Right cardiac atrium (tissue), 5 donors: ENCODE data around the gene SEC11A. TPM values are rescaled to one million over a fixed set of nuclear protein-coding genes. Genes with fewer than 3 reads are reported as not detected.

Experiments
- ATAC-seq, 2 donors: fragments of 200-7000 bp; cut with Tn5 transposase; one replicate each; pipeline versions ENCODE4 v1.8.0 to v1.9.1; 2020; ENCODE audit warnings: moderate library complexity in 2 of 2, mild to moderate bottlenecking in 1 of 2
- DNase-seq, 3 donors: peaks; one replicate each; pipeline ENCODE4 v3.0.0-alpha.2; 2020
- H3K27ac ChIP-seq: one replicate; pipeline ENCODE4 v1.5.1; 2013; ENCODE audit warnings: mild to moderate bottlenecking, low read length, control low read depth, moderate library complexity
- H3K27me3 ChIP-seq: one replicate; pipeline ENCODE4 v1.6.1; 2013; ENCODE audit not compliant: control insufficient read depth, insufficient read depth
- H3K4me1 ChIP-seq: one replicate; pipeline ENCODE4 v1.6.1; 2013; ENCODE audit warnings: low read length; ENCODE audit not compliant: control insufficient read depth, insufficient read depth
- H3K4me3 ChIP-seq: one replicate; pipeline ENCODE4 v1.5.1; 2013; ENCODE audit warnings: low read length, control low read depth
- H3K9me3 ChIP-seq: one replicate; pipeline ENCODE4 v1.6.1; 2013; ENCODE audit warnings: low read length; ENCODE audit not compliant: control insufficient read depth
- WGBS: extraction: QIAGEN DNeasy Blood & Tissue Kit; methylation state at CpG from one replicate; pipeline ENCODE4 v1.1.7; 2013; 5-methylcytosine and 5-hydroxymethylcytosine counted together
- intact Hi-C, 4 donors: fragments of 100-400 bp; cut with DNase I; formaldehyde crosslinking; loops; one replicate each; pipeline versions ENCODE4 v1.11.0 to v1.14.0; 2022 to 2023
- polyA plus RNA-seq: library from polyadenylated mRNA; stranded (reverse); fragments of 200-250 nt; gene quantifications from one replicate; pipeline ENCODE4 v1.2.3, GENCODE V29; 2013
- total RNA-seq, 4 donors: library from RNA; stranded (reverse); fragmentation: NEBNext Ultra II Directional; extraction: Animal tissue kit (Norgen Biotek cat#: 25700); gene quantifications; one replicate each; pipeline ENCODE4 v1.2.1, GENCODE V29; 2021
- donor health status: healthy with polysubstance abuse.
- donor health status: DM: no; HTN: yes; CAD: no.
- donor health status: DM: no; HTN: no; CAD: no.
- donor health status: DM: no; HTN: yes; CAD: no; lungs with severe emphysema.
- donor health status: DM: yes; HTN: yes; CAD: no.

Gene SEC11A
- total and polyA plus RNA-seq, 5 donors: 86.2 to 92.2 (median 88.3) TPM

DNA sequence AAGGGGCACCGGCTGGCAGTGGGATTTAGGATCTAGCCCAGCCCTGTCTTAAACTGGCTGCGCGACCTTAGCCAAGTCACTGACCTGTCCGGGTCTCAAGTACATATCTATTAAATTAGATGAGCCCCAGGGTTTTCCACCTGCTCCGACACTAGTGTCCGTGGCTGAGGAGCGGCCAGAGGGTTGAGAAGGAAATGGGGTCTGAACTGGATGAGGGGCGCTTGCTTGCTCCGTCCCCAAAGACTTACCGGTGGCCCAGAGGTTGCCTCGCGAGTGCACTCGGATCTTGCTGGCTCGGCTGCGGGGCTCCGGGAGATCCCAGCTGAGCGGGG is 58.2 kb downstream of the SEC11A start:
- 19% methylated on average over 17 of the region's 17 CpGs for WGBS
- ATAC-seq (no peak), DNase-seq (no peak)
- H3K27ac ChIP-seq: no peak overlapping the region
- intact Hi-C loops: loop anchor here in 3 of 4 donors (10.0 kb wide), 5 partner anchors 53 to 267 kb away; partner anchors contain the start of genes ALPK3 (in 1 of the 3), ZNF592 (in 1 of the 3) and ZSCAN2 (in 1 of the 3)
- peak overlapping the region; percentile 65 for H3K4me3 ChIP-seq
- no peaks in the 10 kb centered on the region for H3K9me3 ChIP-seq
- peaks cover 15% of the 10 kb centered on the region for H3K4me1 ChIP-seq
- H3K27me3 ChIP-seq: no peaks in the 10 kb centered on the region

DNA sequence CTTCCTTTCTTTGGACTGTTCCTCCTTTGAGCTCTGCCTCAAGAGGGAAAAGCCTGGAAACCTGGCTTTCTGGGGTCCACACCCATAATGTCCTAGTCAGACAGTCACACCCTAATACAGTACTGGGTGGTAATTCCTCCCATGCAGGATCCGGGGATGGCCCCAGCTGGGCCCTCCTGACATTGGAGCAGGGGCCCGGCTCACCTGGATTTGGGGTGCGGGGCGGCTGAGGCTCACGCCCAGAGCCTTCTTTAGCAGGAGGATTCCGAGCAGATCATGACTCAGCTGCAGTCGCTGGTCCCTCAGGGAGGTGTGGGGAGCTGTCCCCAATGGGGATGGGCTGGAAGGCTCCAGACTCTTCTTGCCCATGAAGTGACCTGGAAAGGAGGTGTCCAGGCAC is 59.0 kb downstream of the SEC11A start:
- 92% methylated on average over 7 of the region's 7 CpGs for WGBS
- no peak overlapping the region for H3K27ac ChIP-seq
- H3K27me3 ChIP-seq: no peaks in the 10 kb centered on the region
- peak in 1 of 3 donors; percentile 42 for DNase-seq
- no peaks in the 10 kb centered on the region for H3K9me3 ChIP-seq
- intact Hi-C loops: loop anchor here in 3 of 4 donors (10.0 kb wide), 5 partner anchors 52 to 268 kb away; partner anchors contain the start of genes ALPK3 (in 1 of the 3), ZNF592 (in 1 of the 3) and ZSCAN2 (in 1 of the 3)
- no peak for ATAC-seq
- peaks cover 15% of the 10 kb centered on the region for H3K4me1 ChIP-seq
- H3K4me3 ChIP-seq: no peak overlapping the region

DNA sequence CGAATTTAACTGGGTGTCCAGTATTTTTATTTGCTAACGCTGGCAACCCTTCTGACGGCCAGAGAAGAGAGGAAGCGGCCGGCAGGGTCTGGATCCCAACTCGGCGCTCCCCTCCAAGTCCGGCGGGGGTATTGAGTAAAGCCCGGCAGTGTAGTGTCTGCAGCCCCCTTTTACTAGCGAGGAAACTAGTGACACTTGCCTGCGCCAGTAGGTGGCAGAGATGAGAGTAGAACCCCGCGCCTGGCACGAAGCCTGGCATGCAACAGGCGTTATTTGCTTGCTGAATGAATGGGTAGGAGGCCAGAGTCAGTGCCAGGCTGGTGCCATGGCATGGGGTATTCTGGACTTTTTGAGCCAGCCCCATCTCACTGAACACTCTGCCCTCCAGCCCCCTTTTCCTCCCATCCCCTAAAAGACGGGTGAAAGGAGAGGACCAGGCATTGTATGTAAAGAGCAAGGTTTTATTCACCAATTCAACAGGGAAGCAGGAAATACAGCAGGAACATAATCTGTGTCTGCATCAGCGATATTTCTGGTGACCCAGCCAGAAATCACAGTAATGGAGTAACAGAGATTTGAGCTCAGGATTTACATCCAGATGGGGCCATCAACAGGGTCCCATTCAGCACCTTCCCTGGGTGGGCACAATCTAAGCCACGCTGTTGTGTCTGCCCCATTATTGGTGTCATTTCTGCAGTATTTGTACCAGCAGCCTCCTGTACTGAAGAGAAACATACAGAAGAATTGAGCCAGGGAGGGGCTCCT is 61.1 kb downstream of the SEC11A start:
- WGBS: 6% methylated on average over 19 of the region's 19 CpGs
- peaks cover 15% of the 10 kb centered on the region for H3K4me1 ChIP-seq

DNA sequence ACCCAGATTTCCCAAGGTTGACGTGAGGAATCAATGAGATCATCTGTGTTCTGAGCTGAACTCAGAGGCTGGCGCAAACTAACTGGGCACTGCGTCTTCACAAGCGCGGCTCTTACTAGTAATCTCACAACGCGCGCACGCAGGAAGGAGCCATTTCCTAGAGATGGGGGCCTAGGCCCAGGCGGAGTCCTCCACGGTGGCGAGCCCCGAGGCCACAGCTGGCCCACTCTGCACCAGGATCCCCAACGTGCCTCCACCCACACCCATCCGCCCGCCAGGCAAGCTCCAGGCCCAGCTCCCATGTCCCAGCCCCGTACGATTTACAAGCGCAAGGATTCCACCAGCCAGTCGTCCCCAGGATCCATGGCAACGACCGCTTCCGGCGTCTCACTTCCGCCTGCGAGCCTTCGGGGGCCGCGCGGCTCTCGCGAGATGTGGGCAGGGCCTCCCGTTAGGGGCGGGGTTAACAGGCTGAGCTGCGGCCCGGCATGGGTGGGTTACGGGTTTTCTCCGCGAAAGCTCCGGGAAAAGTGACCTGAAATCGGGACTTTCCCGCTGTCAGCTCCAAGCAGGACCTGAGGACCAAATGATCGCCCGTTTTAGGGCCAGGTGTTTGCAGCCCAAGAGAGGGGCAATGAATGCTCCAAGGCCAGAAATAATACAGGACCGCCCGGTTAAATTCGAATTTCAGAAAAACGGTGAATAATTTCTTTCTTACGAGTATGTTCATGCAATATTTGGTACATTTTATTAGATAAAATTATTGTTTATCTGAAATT is 61.8 kb downstream of the SEC11A start, which contains the start of gene WDR73:
Gene WDR73 (minus strand): TSS at position 374 of the 779 bp plus-strand sequence. CDS start 9 bp downstream, at position 365.
- ATAC-seq (peak; percentile 93 to 95), DNase-seq (peak; percentile 97 to 99 (median 99))
- peak within 1 kb of the TSS; percentile 38 for H3K4me3 ChIP-seq
- H3K9me3 ChIP-seq: no peaks in the 10 kb centered on the region
- peaks cover 16% of the 10 kb centered on the region for H3K4me1 ChIP-seq
- no peaks in the 10 kb centered on the region for H3K27me3 ChIP-seq
- under 1% methylated on average over 49 of the region's 49 CpGs for WGBS
- H3K27ac ChIP-seq: peak within 1 kb of the TSS; percentile 73
- intact Hi-C loops: loop anchor here in 3 of 4 donors (10.0 kb wide), 5 partner anchors 49 to 271 kb away; partner anchors contain the start of genes ALPK3 (in 1 of the 3), ZNF592 (in 1 of the 3) and ZSCAN2 (in 1 of the 3)

More for the DNA sequence above, 61.1 kb downstream of the SEC11A start:
- ATAC-seq (peak; percentile 40 to 41), DNase-seq (peak; percentile 82 to 92 (median 91))
- H3K9me3 ChIP-seq: no peaks in the 10 kb centered on the region
- H3K27ac ChIP-seq: peak overlapping the region; percentile 73
- H3K4me3 ChIP-seq: peak overlapping the region; percentile 38
- no peaks in the 10 kb centered on the region for H3K27me3 ChIP-seq
- intact Hi-C loops: loop anchor here in 3 of 4 donors (10.0 kb wide), 5 partner anchors 50 to 270 kb away; partner anchors contain the start of genes ALPK3 (in 1 of the 3), ZNF592 (in 1 of the 3) and ZSCAN2 (in 1 of the 3)

DNA sequence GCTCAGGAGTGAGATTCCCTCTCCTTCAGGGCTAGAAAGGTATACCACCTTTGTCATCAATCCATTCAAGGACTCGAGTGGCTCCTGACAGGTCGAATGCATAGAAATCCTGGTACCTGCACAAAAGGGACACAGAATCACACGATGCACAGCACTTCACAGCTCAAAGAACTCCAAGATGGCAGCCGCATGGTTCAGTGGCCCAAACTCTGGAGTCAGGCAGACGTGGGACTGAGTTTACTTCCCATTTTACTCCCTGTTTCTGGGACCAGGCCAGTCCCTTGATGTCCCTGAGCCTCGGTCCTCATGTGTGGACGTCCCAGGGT is 62.4 kb downstream of the SEC11A start:
- Histone ChIP-seq H3K27me3 (no peaks in the 10 kb centered on the region), H3K9me3 (no peaks in the 10 kb centered on the region), H3K27ac (peak overlapping the region; percentile 20), H3K4me1 (peaks cover 13% of the 10 kb centered on the region), H3K4me3 (peak overlapping the region; percentile 38)
- 17% methylated on average over 7 of the region's 7 CpGs for WGBS
- DNase-seq (no peak), ATAC-seq (no peak)
- intact Hi-C loops: loop anchor here in 3 of 4 donors (10.0 kb wide), 5 partner anchors 49 to 271 kb away; partner anchors contain the start of genes ALPK3 (in 1 of the 3), ZNF592 (in 1 of the 3) and ZSCAN2 (in 1 of the 3)

DNA sequence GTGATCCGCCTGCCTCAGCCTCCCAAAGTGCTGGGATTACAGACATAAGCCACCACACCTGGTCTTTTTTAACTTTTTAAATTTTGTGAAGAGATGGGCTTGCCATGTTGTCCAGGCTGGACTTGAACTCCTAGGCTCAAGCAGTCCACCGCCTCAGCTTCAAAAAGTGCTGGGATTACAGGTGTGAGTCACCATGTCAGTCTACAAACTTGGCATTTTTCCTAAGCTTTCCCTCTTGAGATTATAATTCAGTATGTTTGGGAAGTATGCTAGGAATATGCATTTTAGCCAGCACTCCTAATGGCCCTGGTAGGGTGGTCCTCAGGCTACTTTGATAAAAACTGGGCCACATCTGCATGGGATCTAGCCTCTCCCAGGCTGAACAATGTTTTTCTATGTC is 66.2 kb downstream of the SEC11A start:
- Histone ChIP-seq H3K4me1 (peaks cover 13% of the 10 kb centered on the region), H3K4me3 (no peak overlapping the region), H3K27ac (no peak overlapping the region), H3K9me3 (no peaks in the 10 kb centered on the region), H3K27me3 (no peaks in the 10 kb centered on the region)
- no peak for DNase-seq
- ATAC-seq: no peak
- intact Hi-C loops: loop anchor here in 3 of 4 donors (10.0 kb wide), 5 partner anchors 45 to 275 kb away; partner anchors contain the start of genes ALPK3 (in 1 of the 3), ZNF592 (in 1 of the 3) and ZSCAN2 (in 1 of the 3)
- 94% methylated on average over 2 of the region's 2 CpGs for WGBS

DNA sequence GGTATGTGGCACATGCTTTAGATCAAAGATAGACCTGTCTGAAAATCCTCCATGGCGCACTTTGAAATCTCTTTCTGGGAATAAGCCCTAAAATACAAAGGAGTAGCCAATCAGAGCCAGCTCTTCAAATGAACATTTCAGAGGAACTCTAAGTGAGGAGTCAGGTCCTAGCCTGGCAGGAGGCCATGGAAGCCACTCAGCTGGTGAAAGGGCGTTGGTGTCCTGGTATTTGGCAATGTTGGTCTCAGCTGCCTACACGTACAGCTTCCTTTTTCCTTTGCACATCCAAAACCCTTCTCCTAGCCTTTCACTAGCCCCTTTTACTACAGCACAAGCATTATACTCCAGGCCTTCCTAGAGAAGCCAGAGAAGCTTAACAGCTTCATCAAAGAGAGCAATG is 67.4 kb downstream of the SEC11A start:
- H3K27me3 ChIP-seq: no peaks in the 10 kb centered on the region
- intact Hi-C loops: no loop called here
- H3K4me1 ChIP-seq: peaks cover 12% of the 10 kb centered on the region
- H3K9me3 ChIP-seq: no peaks in the 10 kb centered on the region
- H3K27ac ChIP-seq: peak overlapping the region; percentile 53
- H3K4me3 ChIP-seq: no peak overlapping the region
- 48% methylated on average over 3 of the region's 3 CpGs for WGBS
- ATAC-seq (no peak), DNase-seq (peak; percentile 66 to 85 (median 81))

DNA sequence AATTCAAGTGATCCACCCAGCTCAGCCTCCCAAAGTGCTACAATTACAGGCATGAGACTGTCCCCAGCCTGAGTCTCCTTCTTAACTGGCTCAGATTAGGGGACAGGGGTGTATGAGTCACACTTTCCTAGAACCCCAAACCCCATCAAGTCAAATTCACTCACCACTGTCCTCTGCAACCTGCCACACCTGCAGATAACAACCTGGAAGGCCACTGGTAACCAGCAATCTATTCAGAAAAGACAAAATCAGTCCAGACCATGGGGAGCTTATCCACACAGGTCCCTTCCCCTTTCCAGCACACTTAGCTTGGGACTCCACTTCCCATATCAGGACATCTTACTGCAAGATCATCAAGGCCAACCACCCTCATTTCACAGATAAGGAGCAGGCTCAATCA is 68.2 kb downstream of the SEC11A start:
- no peaks in the 10 kb centered on the region for H3K9me3 ChIP-seq
- H3K4me3 ChIP-seq: no peak overlapping the region
- H3K27me3 ChIP-seq: no peaks in the 10 kb centered on the region
- H3K4me1 ChIP-seq: peaks cover 9% of the 10 kb centered on the region
- ATAC-seq (no peak), DNase-seq (no peak)
- intact Hi-C loops: no loop called here
- H3K27ac ChIP-seq: peak overlapping the region; percentile 66

DNA sequence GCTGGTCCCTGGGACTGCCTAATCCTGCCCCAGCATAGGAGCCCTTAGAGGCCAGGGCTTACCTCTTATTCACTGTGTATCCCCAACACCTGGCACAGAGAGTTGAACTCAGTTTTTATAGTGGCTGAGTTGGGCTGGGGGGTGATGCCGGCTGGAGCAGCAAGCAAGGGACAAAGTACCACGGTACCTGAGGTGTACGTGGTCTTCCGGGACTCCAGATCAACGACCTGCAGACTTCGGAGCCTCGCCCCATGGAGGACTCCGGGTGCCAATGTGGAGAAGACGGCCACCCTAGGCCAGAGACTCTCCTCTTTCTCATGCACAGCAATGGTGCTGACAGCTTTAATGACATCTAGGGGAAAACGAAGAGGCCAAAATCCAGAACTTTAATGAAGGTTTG is 69.9 kb downstream of the SEC11A start:
- ATAC-seq (no peak), DNase-seq (no peak)
- H3K27ac ChIP-seq: no peak overlapping the region
- H3K9me3 ChIP-seq: no peaks in the 10 kb centered on the region
- intact Hi-C loops: no loop called here
- 89% methylated on average over 10 of the region's 10 CpGs for WGBS
- no peaks in the 10 kb centered on the region for H3K27me3 ChIP-seq
- no peak overlapping the region for H3K4me3 ChIP-seq
- peaks cover 9% of the 10 kb centered on the region for H3K4me1 ChIP-seq

DNA sequence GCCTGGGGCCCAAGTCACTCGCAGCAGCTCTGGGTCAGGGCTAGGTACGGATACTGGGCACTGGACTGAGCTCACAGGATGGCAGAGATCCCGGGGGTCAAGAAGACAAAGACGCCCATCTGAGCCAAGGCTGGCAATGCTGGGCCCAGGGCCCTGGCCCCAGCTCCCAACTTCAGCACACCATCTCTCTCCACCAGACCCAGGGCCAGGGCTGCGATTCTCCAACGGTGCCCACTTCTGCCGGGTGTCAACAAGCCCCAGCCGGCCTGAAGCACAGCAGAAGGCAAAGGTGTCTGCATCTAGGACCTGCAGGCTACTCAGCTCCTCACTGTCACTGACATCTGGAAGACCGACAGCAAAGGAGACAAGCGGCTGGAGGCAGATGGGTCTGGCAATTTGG is 70.4 kb downstream of the SEC11A start:
- intact Hi-C loops: no loop called here
- Histone ChIP-seq H3K4me1 (peaks cover 9% of the 10 kb centered on the region), H3K27ac (no peak overlapping the region), H3K27me3 (no peaks in the 10 kb centered on the region), H3K4me3 (no peak overlapping the region), H3K9me3 (no peaks in the 10 kb centered on the region)
- WGBS: 92% methylated on average over 10 of the region's 10 CpGs
- no peak for DNase-seq
- ATAC-seq: no peak
